ENCODE measurements around the gene TUBB4A. TPM values are rescaled to one million over a fixed set of nuclear protein-coding genes. Genes with fewer than 3 reads are reported as not detected.

The TUBB4A gene
- total and polyA plus RNA-seq, 2 of the 8 experiments (the other 6 are each of a cell fraction or from before 2014, with no cell fraction given) = 16.8 to 30.4 TPM

GRCh38 chr19:6499052-6499790 lies 2.9 kb downstream of the TUBB4A start:
- ChIA-PET CTCF (ENCODE audit: partially characterized antibody) (interaction anchor here (0.6 to 4.8 kb wide), 5 partner anchors 7 to 452 kb away, joined by 3 to 30 read pairs (median 4); partner anchors contain the start of gene DENND1C), POLR2A (ENCODE audit: partially characterized antibody) (interaction anchor here (1.1 to 1.3 kb wide), 2 partner anchors 9 to 23 kb away, joined by 3 to 4 read pairs; no protein-coding TSS in a partner anchor)
- H2BK5ac ChIP-seq (ENCODE audit: low read depth, low read length) = no peak overlapping the region
- no peaks in the 10 kb centered on the region for H4K20me1 ChIP-seq (replicated peaks in 1 of 2; ENCODE audit: control insufficient read depth in 1 of 2, insufficient read depth in 2 of 2, low read length in 2 of 2)
- no peak overlapping the region for H3K9ac ChIP-seq (replicated peaks in 1 of 4; ENCODE audit: extremely low read depth in 1 of 4, low read depth in 3 of 4, low read length in 3 of 4)
- no peaks in the 10 kb centered on the region for H3K79me2 ChIP-seq (ENCODE audit: control insufficient read depth in 1 of 2, insufficient read depth in 2 of 2, low read length in 2 of 2)
- no peak overlapping the region for H2BK15ac ChIP-seq (ENCODE audit: low read length)
- 88% methylated on average over 15 of the region's 17 CpGs; no CpG with 5 or more reads in 1 of the 2 experiments for WGBS, 2 experiments (ENCODE audit: extremely low coverage in 1 of 2, insufficient coverage in 1 of 2, insufficient read length in 1 of 2, insufficient replicate concordance in 2 of 2, low coverage in 1 of 2, low lambda C conversion rate in 2 of 2, missing lambda C conversion rate in 1 of 2)
- no peak overlapping the region for H2BK20ac ChIP-seq (ENCODE audit: low read length)
- no peak overlapping the region for H3K4me3 ChIP-seq (ENCODE audit: extremely low read depth in 1 of 4, insufficient read depth in 2 of 4, low read depth in 3 of 4, low read length in 4 of 4)
- H3K79me1 ChIP-seq (ENCODE audit: low read depth, low read length) = no peaks in the 10 kb centered on the region
- no peak overlapping the region for H3K56ac ChIP-seq (replicated peaks; ENCODE audit: insufficient read length, low read depth, low read length)
- no peak overlapping the region for H4K91ac ChIP-seq (replicated peaks; ENCODE audit: insufficient read length, low read length)
- no peak overlapping the region for H3K23ac ChIP-seq (ENCODE audit: insufficient read length)
- H4K8ac ChIP-seq (ENCODE audit: extremely low read depth, insufficient read depth, low read length) = no peak overlapping the region
- no peak overlapping the region for H2BK120ac ChIP-seq (replicated peaks; ENCODE audit: low read depth, low read length)
- H2AK5ac ChIP-seq (ENCODE audit: low read depth, low read length) = no peak overlapping the region
- FAIRE-seq = no peak
- no peak overlapping the region for H2AFZ ChIP-seq (ENCODE audit: low read length)
- no peak overlapping the region for H3K4me2 ChIP-seq (ENCODE audit: insufficient read depth in 1 of 2, low read depth in 2 of 2, low read length in 2 of 2)
- no peak overlapping the region for H3K18ac ChIP-seq (ENCODE audit: extremely low read depth, low read length)
- no peak overlapping the region for H2BK12ac ChIP-seq (ENCODE audit: low read depth, low read length)
- H3K27ac ChIP-seq (ENCODE audit: low read depth, low read length) = no peak overlapping the region
- no peak overlapping the region for H3K14ac ChIP-seq (ENCODE audit: insufficient read length)
- H3K27me3 ChIP-seq (replicated peaks in 1 of 4; ENCODE audit: control insufficient read depth in 3 of 4, extremely low read depth in 1 of 4, insufficient read depth in 3 of 4, low read length in 3 of 4) = peaks cover 0 to 8% (median 7%) of the 10 kb centered on the region in 4 experiments; a peak in 4 of 7 replicates
- H3K36me3 ChIP-seq (ENCODE audit: control insufficient read depth in 2 of 4, insufficient read depth in 4 of 4, low read length in 3 of 4) = peaks cover 0 to 5% (median under 1%) of the 10 kb centered on the region in 4 experiments; a peak in 1 of 8 replicates
- H4K5ac ChIP-seq (ENCODE audit: insufficient read length, low read depth, low read length) = no peak overlapping the region
- H3K4me1 ChIP-seq (replicated peaks in 1 of 4; ENCODE audit: control insufficient read depth in 3 of 4, insufficient read depth in 4 of 4, low read length in 3 of 4) = peaks cover 0 to 10% (median 7%) of the 10 kb centered on the region in 4 experiments; a peak in 5 of 7 replicates
- H3K4ac ChIP-seq (replicated peaks; ENCODE audit: insufficient read length, low read depth, low read length) = no peak overlapping the region
- H3K23me2 ChIP-seq (ENCODE audit: low read depth, low read length) = peaks cover 10% of the 10 kb centered on the region
- no peaks in the 10 kb centered on the region for H3K9me3 ChIP-seq (ENCODE audit: insufficient read depth in 2 of 2, low read depth in 1 of 2, low read length in 1 of 2)
- DNase-seq (ENCODE audit: low read depth in 1 of 2, low spot score in 2 of 2) = no peak
- TF ChIP-seq BRCA1 (IDR thresholded peaks at IDR 0.05; ENCODE audit: low read depth, low read length) = no peak
- TF ChIP-seq, protein P1, sequence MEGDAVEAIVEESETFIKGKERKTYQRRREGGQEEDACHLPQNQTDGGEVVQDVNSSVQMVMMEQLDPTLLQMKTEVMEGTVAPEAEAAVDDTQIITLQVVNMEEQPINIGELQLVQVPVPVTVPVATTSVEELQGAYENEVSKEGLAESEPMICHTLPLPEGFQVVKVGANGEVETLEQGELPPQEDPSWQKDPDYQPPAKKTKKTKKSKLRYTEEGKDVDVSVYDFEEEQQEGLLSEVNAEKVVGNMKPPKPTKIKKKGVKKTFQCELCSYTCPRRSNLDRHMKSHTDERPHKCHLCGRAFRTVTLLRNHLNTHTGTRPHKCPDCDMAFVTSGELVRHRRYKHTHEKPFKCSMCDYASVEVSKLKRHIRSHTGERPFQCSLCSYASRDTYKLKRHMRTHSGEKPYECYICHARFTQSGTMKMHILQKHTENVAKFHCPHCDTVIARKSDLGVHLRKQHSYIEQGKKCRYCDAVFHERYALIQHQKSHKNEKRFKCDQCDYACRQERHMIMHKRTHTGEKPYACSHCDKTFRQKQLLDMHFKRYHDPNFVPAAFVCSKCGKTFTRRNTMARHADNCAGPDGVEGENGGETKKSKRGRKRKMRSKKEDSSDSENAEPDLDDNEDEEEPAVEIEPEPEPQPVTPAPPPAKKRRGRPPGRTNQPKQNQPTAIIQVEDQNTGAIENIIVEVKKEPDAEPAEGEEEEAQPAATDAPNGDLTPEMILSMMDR (IDR thresholded peaks at IDR 0.05; ENCODE audit: control extremely low read depth in 1 of 3, insufficient read depth in 1 of 3, low read depth in 1 of 3, low read length in 3 of 3) = no peak
- no peak for TF ChIP-seq HDAC6 (IDR thresholded peaks at IDR 0.05; ENCODE audit: low read depth, low read length)
- TF ChIP-seq CHD2 (IDR thresholded peaks at IDR 0.05; ENCODE audit: low read length) = no peak
- TF ChIP-seq ATF2 (IDR thresholded peaks at IDR 0.05; ENCODE audit: low read length) = no peak

Data from H1 (cell line).